HL-60/S4 treated with phorbol 12-myristate 13-acetate at 8.2 ng/mL for 4 days and 3 days (cell line): ENCODE measurements around the gene SUPV3L1.

ENCODE experiments used
- in situ Hi-C: fragments of 300-500 bp; cut with MboI; formaldehyde crosslinking; loops from 2 replicates; pipeline ENCODE4 v1.15.0; 2022; ENCODE audit warnings: low sequenced_read_pairs

SUPV3L1 gene

GRCh38 chr10:69228151-69228550 lies 48.1 kb downstream of the SUPV3L1 start:
- in situ Hi-C loops, result loop anchor here (25.0 kb wide), 1 partner anchor 284 kb away; no protein-coding TSS in a partner anchor

- in situ Hi-C loops, result loop anchor here (25.0 kb wide), 1 partner anchor 283 kb away; no protein-coding TSS in a partner anchor
These were observed 49.5 kb downstream of the SUPV3L1 start for GRCh38 chr10:69229616-69229916.

GRCh38 chr10:69230128-69230527 lies 50.1 kb downstream of the SUPV3L1 start:
- in situ Hi-C loops, result loop anchor here (10.0 to 25.0 kb wide), 2 partner anchors 165 to 282 kb away; no protein-coding TSS in a partner anchor

GRCh38 chr10:69232252-69232651 lies 52.2 kb downstream of the SUPV3L1 start:
- in situ Hi-C loops, result loop anchor here (10.0 to 25.0 kb wide), 2 partner anchors 163 to 280 kb away; no protein-coding TSS in a partner anchor

- in situ Hi-C loops, result loop anchor here (10.0 to 25.0 kb wide), 2 partner anchors 162 to 279 kb away; no protein-coding TSS in a partner anchor
These were observed 52.9 kb downstream of the SUPV3L1 start for GRCh38 chr10:69232736-69233480.

- in situ Hi-C loops, result loop anchor here (10.0 to 25.0 kb wide), 2 partner anchors 160 to 278 kb away; no protein-coding TSS in a partner anchor
These were observed 54.4 kb downstream of the SUPV3L1 start for GRCh38 chr10:69234447-69234846.

GRCh38 chr10:69237528-69238159 lies 57.6 kb downstream of the SUPV3L1 start:
- in situ Hi-C loops, result loop anchor here (10.0 to 25.0 kb wide), 2 partner anchors 157 to 275 kb away; no protein-coding TSS in a partner anchor

- in situ Hi-C loops, result loop anchor here (10.0 to 25.0 kb wide), 2 partner anchors 156 to 273 kb away; no protein-coding TSS in a partner anchor
These were observed 59.1 kb downstream of the SUPV3L1 start for GRCh38 chr10:69239136-69239535.

- in situ Hi-C loops, result loop anchor here (10.0 to 25.0 kb wide), 2 partner anchors 155 to 272 kb away; no protein-coding TSS in a partner anchor
These were observed 59.9 kb downstream of the SUPV3L1 start for GRCh38 chr10:69239816-69240434.

GRCh38 chr10:69240455-69240854 lies 60.4 kb downstream of the SUPV3L1 start:
- in situ Hi-C loops, result loop anchor here (25.0 kb wide), 1 partner anchor 272 kb away; no protein-coding TSS in a partner anchor

- in situ Hi-C loops, result loop anchor here (25.0 kb wide), 1 partner anchor 271 kb away; no protein-coding TSS in a partner anchor
These were observed 61.5 kb downstream of the SUPV3L1 start for GRCh38 chr10:69241575-69241974.

- in situ Hi-C loops, result loop anchor here (25.0 kb wide), 1 partner anchor 270 kb away; no protein-coding TSS in a partner anchor
These were observed 62.2 kb downstream of the SUPV3L1 start for GRCh38 chr10:69242040-69242851.

- in situ Hi-C loops, result loop anchor here (25.0 kb wide), 1 partner anchor 269 kb away; no protein-coding TSS in a partner anchor
These were observed 62.8 kb downstream of the SUPV3L1 start for GRCh38 chr10:69242852-69243212.

GRCh38 chr10:69243817-69244216 lies 63.8 kb downstream of the SUPV3L1 start:
- in situ Hi-C loops, result loop anchor here (25.0 kb wide), 1 partner anchor 268 kb away; no protein-coding TSS in a partner anchor

GRCh38 chr10:69246036-69246435 lies 66.0 kb downstream of the SUPV3L1 start:
- in situ Hi-C loops, result loop anchor here (25.0 kb wide), 1 partner anchor 266 kb away; no protein-coding TSS in a partner anchor

GRCh38 chr10:69246581-69247312 lies 66.7 kb downstream of the SUPV3L1 start:
- in situ Hi-C loops, result loop anchor here (25.0 kb wide), 1 partner anchor 266 kb away; no protein-coding TSS in a partner anchor

- in situ Hi-C loops, result loop anchor here (25.0 kb wide), 1 partner anchor 265 kb away; no protein-coding TSS in a partner anchor
These were observed 67.3 kb downstream of the SUPV3L1 start for GRCh38 chr10:69247313-69247710.

GRCh38 chr10:69248117-69248730 lies 68.2 kb downstream of the SUPV3L1 start:
- in situ Hi-C loops, result loop anchor here (25.0 kb wide), 1 partner anchor 264 kb away; no protein-coding TSS in a partner anchor

- in situ Hi-C loops, result no loop called here
These were observed 70.0 kb downstream of the SUPV3L1 start for GRCh38 chr10:69250041-69250440.
